ENCODE data around the gene HNRNPA3.

HNRNPA3 gene

GRCh38 chr2:177271981-177272666 lies 59.5 kb downstream of the HNRNPA3 start:
- no peak for DNase-seq (ENCODE audit: low read depth in 2 of 2)

GRCh38 chr2:177272765-177273164 lies 60.2 kb downstream of the HNRNPA3 start:
- no peak for DNase-seq (ENCODE audit: low read depth in 2 of 2)

GRCh38 chr2:177273408-177273807 lies 60.8 kb downstream of the HNRNPA3 start:
- DNase-seq (ENCODE audit: low read depth in 2 of 2), result no peak
